Ishikawa (cell line): ENCODE measurements around the gene THAP2.

Source experiments
- CEBPB ChIP-seq: IDR thresholded peaks from 2 replicates; pipeline ENCODE4 v1.6.1; 2012
- EP300 ChIP-seq: IDR thresholded peaks from 2 replicates; pipeline ENCODE4 v1.6.1; 2012; ENCODE audit warnings: borderline replicate concordance
- RAD21 ChIP-seq: IDR thresholded peaks from 2 replicates; pipeline ENCODE4 v1.6.1; 2012; ENCODE audit warnings: low read depth
- YY1 ChIP-seq: IDR thresholded peaks from 2 replicates; pipeline ENCODE4 v1.6.1; 2012; ENCODE audit warnings: low read depth

- TF ChIP-seq EP300 (no peak), YY1 (no peak), CEBPB (no peak), RAD21 (no peak)
Observed at GRCh38 chr12:71695782-71696181, 31.7 kb downstream of the THAP2 start.
